H1 (cell line): ENCODE data around the gene NTN1. TPM values are rescaled to one million over a fixed set of nuclear protein-coding genes. Genes with fewer than 3 reads are reported as not detected.

Experiments used
- CTCF ChIA-PET: fragments of 300-600 bp; sonication (Branson Sonifier 250); formaldehyde crosslinking; loops from one replicate; lab custom pipeline; 2021; ENCODE audit not compliant: partially characterized antibody; lab: Charles Lee
- POLR2A ChIA-PET: fragments of 300-600 bp; sonication (Branson Sonifier 250); formaldehyde crosslinking; loops from one replicate; lab custom pipeline; 2021; ENCODE audit warnings: inconsistent platforms; ENCODE audit not compliant: partially characterized antibody; lab: Charles Lee
- DNase-seq, 2 experiments: peaks; one replicate each; pipeline versions ENCODE4 v3.0.0 to v3.0.0-alpha.2; 2010 to 2022; ENCODE audit warnings: low spot score in 2 of 2, low read depth in 1 of 2, mixed read lengths in 1 of 2
- FAIRE-seq: peaks from 2 replicates; lab custom pipeline; 2011; peaks lifted over from hg19 to GRCh38; lab: Jason Lieb, UNC
- H2AFZ ChIP-seq: 2 replicates; pipeline ENCODE4 v1.8.1; 2012; ENCODE audit warnings: low read length, inconsistent platforms
- H2AK5ac ChIP-seq: 2 replicates; pipeline ENCODE4 v1.6.1; 2013; ENCODE audit warnings: low read depth, low read length
- H2BK120ac ChIP-seq: replicated peaks from 2 replicates; pipeline ENCODE3; 2013; ENCODE audit warnings: low read depth, low read length, inconsistent platforms
- H2BK12ac ChIP-seq: 2 replicates; pipeline ENCODE4 v1.6.1; 2013; ENCODE audit warnings: low read depth, low read length
- H2BK15ac ChIP-seq: 2 replicates; pipeline ENCODE4 v1.6.1; 2013; ENCODE audit warnings: low read length
- H2BK20ac ChIP-seq: 2 replicates; pipeline ENCODE4 v1.6.1; 2013; ENCODE audit warnings: low read length
- H2BK5ac ChIP-seq: 2 replicates; pipeline ENCODE4 v1.6.1; 2013; ENCODE audit warnings: low read depth, low read length
- H3K14ac ChIP-seq: 2 replicates; pipeline ENCODE4 v1.6.1; 2013; ENCODE audit warnings: inconsistent platforms; ENCODE audit not compliant: insufficient read length
- H3K18ac ChIP-seq: 2 replicates; pipeline ENCODE4 v1.6.1; 2013; ENCODE audit warnings: low read length; ENCODE audit errors: extremely low read depth
- H3K23ac ChIP-seq: 2 replicates; pipeline ENCODE4 v1.6.1; 2013; ENCODE audit warnings: inconsistent platforms; ENCODE audit not compliant: insufficient read length
- H3K23me2 ChIP-seq: 2 replicates; pipeline ENCODE4 v1.6.1; 2013; ENCODE audit warnings: low read depth, low read length
- H3K27ac ChIP-seq: 2 replicates; pipeline ENCODE4 v1.6.1; 2011; ENCODE audit warnings: low read depth, low read length, inconsistent platforms
- H3K27me3 ChIP-seq, 4 experiments: replicated peaks in 1 of 4; 1 replicate in 1 of 4; 2 replicates in 3 of 4; pipeline versions ENCODE4 v1.6.1 to v1.8.1; 2011 to 2013; ENCODE audit warnings: low read length in 3 of 4, mild to moderate bottlenecking in 3 of 4, inconsistent platforms in 2 of 4, mixed read lengths in 2 of 4, moderate library complexity in 1 of 4; ENCODE audit not compliant: control insufficient read depth in 3 of 4, insufficient read depth in 3 of 4; ENCODE audit errors: extremely low read depth in 1 of 4
- H3K36me3 ChIP-seq, 4 experiments: 2 replicates each; pipeline versions ENCODE4 v1.6.1 to v1.8.1; 2011 to 2013; ENCODE audit warnings: mild to moderate bottlenecking in 4 of 4, low read length in 3 of 4, moderate library complexity in 2 of 4, control low read depth in 1 of 4, inconsistent platforms in 1 of 4; ENCODE audit not compliant: insufficient read depth in 4 of 4, control insufficient read depth in 2 of 4
- H3K4ac ChIP-seq: replicated peaks from 2 replicates; pipeline ENCODE3; 2013; ENCODE audit warnings: low read length, low read depth, mixed read lengths, inconsistent platforms; ENCODE audit not compliant: insufficient read length
- H3K4me1 ChIP-seq, 4 experiments: replicated peaks in 1 of 4; 1 replicate in 1 of 4; 2 replicates in 3 of 4; pipeline versions ENCODE4 v1.6.1 to v1.8.1; 2011 to 2013; ENCODE audit warnings: low read length in 3 of 4, inconsistent platforms in 2 of 4, mixed read lengths in 1 of 4; ENCODE audit not compliant: insufficient read depth in 4 of 4, control insufficient read depth in 3 of 4
- H3K4me2 ChIP-seq, 2 experiments: 2 replicates each; pipeline versions ENCODE4 v1.6.1 to v1.8.1; 2011 to 2013; ENCODE audit warnings: low read depth in 2 of 2, low read length in 2 of 2, control low read depth in 1 of 2, inconsistent platforms in 1 of 2, mild to moderate bottlenecking in 1 of 2; ENCODE audit not compliant: insufficient read depth in 1 of 2
- H3K4me3 ChIP-seq, 4 experiments: fragments of 200-600, 300-600 bp in 1 of 4; sonication (generic), shearing (Covaris generic), sonication (Bioruptor Twin) in 1 of 4; 2 replicates each; pipeline versions ENCODE4 v1.5.1 to v1.8.1; 2011 to 2016; ENCODE audit warnings: low read length in 4 of 4, low read depth in 3 of 4, control low read depth in 2 of 4, inconsistent platforms in 2 of 4, mild to moderate bottlenecking in 2 of 4, mixed read lengths in 1 of 4, moderate library complexity in 1 of 4; ENCODE audit not compliant: insufficient read depth in 2 of 4; ENCODE audit errors: extremely low read depth in 1 of 4
- H3K56ac ChIP-seq: replicated peaks from 2 replicates; pipeline ENCODE3; 2013; ENCODE audit warnings: low read depth, mild to moderate bottlenecking, mixed read lengths, low read length, inconsistent platforms; ENCODE audit not compliant: insufficient read length
- H3K79me1 ChIP-seq: 2 replicates; pipeline ENCODE4 v1.6.1; 2013; ENCODE audit warnings: low read depth, low read length, control low read depth
- H3K79me2 ChIP-seq, 2 experiments: 2 replicates each; pipeline versions ENCODE4 v1.6.1 to v1.8.1; 2012 to 2013; ENCODE audit warnings: low read length in 2 of 2, mild to moderate bottlenecking in 2 of 2, inconsistent platforms in 1 of 2; ENCODE audit not compliant: insufficient read depth in 2 of 2, control insufficient read depth in 1 of 2
- H3K9ac ChIP-seq, 4 experiments: replicated peaks in 1 of 4; 1 replicate in 1 of 4; 2 replicates in 3 of 4; pipeline versions ENCODE4 v1.6.1 to v1.8.1; 2011 to 2013; ENCODE audit warnings: low read depth in 3 of 4, low read length in 3 of 4, control low read depth in 2 of 4, mild to moderate bottlenecking in 2 of 4, moderate library complexity in 2 of 4, inconsistent platforms in 1 of 4; ENCODE audit errors: extremely low read depth in 1 of 4
- H3K9me3 ChIP-seq, 2 experiments: 2 replicates each; pipeline versions ENCODE4 v1.6.1 to v1.8.1; 2012 to 2013; ENCODE audit warnings: mild to moderate bottlenecking in 2 of 2, moderate library complexity in 2 of 2, control low read depth in 1 of 2, inconsistent platforms in 1 of 2, low read depth in 1 of 2, low read length in 1 of 2, mixed read lengths in 1 of 2; ENCODE audit not compliant: insufficient read depth in 2 of 2
- H4K20me1 ChIP-seq, 2 experiments: replicated peaks in 1 of 2; 2 replicates each; pipeline versions ENCODE3 to v1.8.1; 2011 to 2013; ENCODE audit warnings: inconsistent platforms in 2 of 2, low read length in 2 of 2, mild to moderate bottlenecking in 1 of 2; ENCODE audit not compliant: insufficient read depth in 2 of 2, control insufficient read depth in 1 of 2
- H4K5ac ChIP-seq: 2 replicates; pipeline ENCODE4 v1.6.1; 2013; ENCODE audit warnings: low read length, low read depth, mixed read lengths, inconsistent platforms; ENCODE audit not compliant: insufficient read length
- H4K8ac ChIP-seq: 2 replicates; pipeline ENCODE4 v1.8.0; 2013; ENCODE audit warnings: mild to moderate bottlenecking, moderate library complexity, low read length, inconsistent platforms; ENCODE audit not compliant: insufficient read depth; ENCODE audit errors: extremely low read depth
- H4K91ac ChIP-seq: replicated peaks from 2 replicates; pipeline ENCODE3; 2013; ENCODE audit warnings: low read length, mixed read lengths, inconsistent platforms; ENCODE audit not compliant: insufficient read length
- CTCF ChIP-seq, 3 experiments: IDR thresholded peaks; 1 replicate in 2 of 3; 2 replicates in 1 of 3; pipeline versions ENCODE4 v1.5.1 to v1.6.1; 2011; ENCODE audit warnings: low read length in 3 of 3, mild to moderate bottlenecking in 3 of 3, inconsistent platforms in 2 of 3, low read depth in 1 of 3, moderate library complexity in 1 of 3; ENCODE audit not compliant: insufficient read depth in 1 of 3; ENCODE audit errors: control extremely low read depth in 1 of 3
- FOSL1 ChIP-seq: IDR thresholded peaks from 2 replicates; pipeline ENCODE4 v1.6.1; 2011; ENCODE audit warnings: mild to moderate bottlenecking, low read depth, low read length, moderate library complexity; ENCODE audit not compliant: insufficient read depth
- GTF2F1 ChIP-seq: IDR thresholded peaks from 2 replicates; pipeline ENCODE4 v1.6.1; 2012; ENCODE audit warnings: low read depth, low read length, improper control_type of control experiment, borderline replicate concordance
- POLR2A ChIP-seq, 2 experiments: IDR thresholded peaks; 1 replicate in 1 of 2; 2 replicates in 1 of 2; pipeline ENCODE4 v1.6.1; 2011; ENCODE audit warnings: low read depth in 2 of 2, low read length in 2 of 2, mild to moderate bottlenecking in 2 of 2; ENCODE audit errors: control extremely low read depth in 1 of 2
- POLR2AphosphoS5 ChIP-seq: IDR thresholded peaks from 2 replicates; pipeline ENCODE4 v1.6.1; 2011; ENCODE audit warnings: low read depth, low read length
- SP1 ChIP-seq: IDR thresholded peaks from 2 replicates; pipeline ENCODE4 v1.6.1; 2011; ENCODE audit warnings: low read depth, low read length
- WGBS, 2 experiments: shearing (Covaris generic) in 1 of 2; methylation state at CpG; one replicate each; pipeline versions ENCODE4 v1.1.6 to v1.1.7; 2013 to 2015; ENCODE audit warnings: low lambda C conversion rate in 2 of 2, mixed read lengths in 2 of 2, inconsistent platforms in 1 of 2, low coverage in 1 of 2, missing lambda C conversion rate in 1 of 2; ENCODE audit not compliant: insufficient replicate concordance in 2 of 2, insufficient coverage in 1 of 2, insufficient read length in 1 of 2; ENCODE audit errors: extremely low coverage in 1 of 2, missing lambda C conversion rate in 1 of 2; 5-methylcytosine and 5-hydroxymethylcytosine counted together
- polyA plus RNA-seq, 7 experiments: library from polyadenylated mRNA; depleted of rRNA in 3 of 7; stranded (reverse) in 5 of 7; unstranded in 2 of 7; fragments of >200 nt in 5 of 7; fragments of 200-250 nt in 2 of 7; gene quantifications; 1 replicate in 5 of 7; 2 replicates in 1 of 7; 4 replicates in 1 of 7; pipeline versions ENCODE4 v1.2.1 to v1.2.3, GENCODE V29; 2011 to 2013; ENCODE audit warnings: missing spikeins in 2 of 7, mixed read lengths in 2 of 7
- total RNA-seq: library from RNA; stranded (reverse); fragmentation: NEBNext Ultra II Directional; extraction: Animal tissue kit (Norgen Biotek cat#: 25700); gene quantifications from 2 replicates; pipeline ENCODE4 v1.2.1, GENCODE V29; 2021

NTN1 gene
- total and polyA plus RNA-seq, 2 of the 8 experiments (the other 6 are each of a cell fraction or from before 2014, with no cell fraction given), result 2.0 to 2.3 TPM

DNA sequence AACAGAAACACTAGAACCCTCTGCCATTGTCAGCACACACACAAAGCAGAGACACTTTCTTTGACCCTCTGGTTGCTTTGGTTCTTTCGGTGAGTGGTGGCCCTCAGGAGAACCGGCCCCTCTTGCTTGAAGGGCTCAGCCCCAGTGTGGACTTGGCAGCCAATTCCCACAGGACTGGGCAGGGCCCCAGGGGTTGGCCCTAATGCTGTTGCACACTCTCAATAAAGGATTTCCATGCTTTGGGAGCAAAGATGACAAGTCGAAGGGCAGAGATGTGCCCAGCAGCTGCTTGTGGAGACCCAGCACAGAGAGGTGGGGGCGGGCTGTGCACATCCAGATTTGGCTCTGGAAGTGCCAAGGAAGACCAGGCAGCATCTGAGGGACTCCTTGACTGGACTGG is 149.0 kb downstream of the NTN1 start:
- no peak overlapping the region for H3K14ac ChIP-seq
- FAIRE-seq, result no peak
- peak overlapping the region; percentile 19 for H4K91ac ChIP-seq
- no peaks in the 10 kb centered on the region for H3K36me3 ChIP-seq
- POLR2A ChIA-PET, result no interaction called here
- peak overlapping the region; percentile 55; the same call in 1 of the 2 replicates for H2BK5ac ChIP-seq
- H3K4me2 ChIP-seq, result peak overlapping the region; percentile 2 to 58; a peak in 1 of 4 replicates
- no peak overlapping the region; the same call in 1 of the 2 replicates for H2BK15ac ChIP-seq
- no peak overlapping the region for H3K23ac ChIP-seq
- no peak overlapping the region for H2BK120ac ChIP-seq
- no peaks in the 10 kb centered on the region for H3K27me3 ChIP-seq
- H3K79me2 ChIP-seq, result no peaks in the 10 kb centered on the region
- no peak for TF ChIP-seq SP1
- TF ChIP-seq POLR2AphosphoS5, result no peak
- TF ChIP-seq FOSL1, result no peak
- TF ChIP-seq GTF2F1, result no peak
- TF ChIP-seq POLR2A (IDR thresholded peaks at IDR 0.05; ENCODE audit: control extremely low read depth in 1 of 2, low read depth in 2 of 2, low read length in 2 of 2), result no peak
- no peak for TF ChIP-seq CTCF (IDR thresholded peaks at IDR 0.05; ENCODE audit: control extremely low read depth in 1 of 3, insufficient read depth in 1 of 3, low read depth in 1 of 3, low read length in 3 of 3)
- TF ChIP-seq, all 59 proteins: peak for 0
- peaks cover 0 to 13% (median 10%) of the 10 kb centered on the region in 4 experiments; a peak in 6 of 7 replicates for H3K4me1 ChIP-seq
- H4K5ac ChIP-seq, result no peak overlapping the region
- H3K56ac ChIP-seq, result no peak overlapping the region
- CTCF ChIA-PET, result interaction anchor here (0.6 to 2.4 kb wide), 10 partner anchors 8 to 311 kb away, joined by 3 to 9 read pairs (median 4); no protein-coding TSS in a partner anchor
- no peaks in the 10 kb centered on the region for H4K20me1 ChIP-seq
- peak overlapping the region; percentile 81; the same call in 1 of the 2 replicates for H2BK12ac ChIP-seq
- H3K79me1 ChIP-seq, result no peaks in the 10 kb centered on the region
- WGBS, 2 experiments, result 77% methylated on average over 4 of the region's 4 CpGs; no CpG with 5 or more reads in 1 of the 2 experiments
- H2BK20ac ChIP-seq, result 0 out of 2 replicates have a peak overlapping the region, but pooled peaks have one; percentile 64
- no peak overlapping the region for H4K8ac ChIP-seq
- H3K4me3 ChIP-seq, result no peak overlapping the region
- H2AK5ac ChIP-seq, result 0 out of 2 replicates have a peak overlapping the region, but pooled peaks have one; percentile 28
- H3K4ac ChIP-seq, result no peak overlapping the region
- H3K9ac ChIP-seq, result no peak overlapping the region
- no peaks in the 10 kb centered on the region for H3K9me3 ChIP-seq
- H3K27ac ChIP-seq, result no peak overlapping the region
- no peaks in the 10 kb centered on the region; the same call in 1 of the 2 replicates for H3K23me2 ChIP-seq
- no peak for DNase-seq
- H2AFZ ChIP-seq, result no peak overlapping the region
- H3K18ac ChIP-seq, result no peak overlapping the region
